Measurements from ENCODE around the gene CAD. TPM values are rescaled to one million over a fixed set of nuclear protein-coding genes. Genes with fewer than 3 reads are reported as not detected.
A peak's percentile ranks its signal among the peaks of the same experiment; 100 is the strongest.

CAD gene
- total RNA-seq (2014; rRNA removed; shearing (Covaris generic)): 23.9 and 27.7 TPM in 2 replicates
- 17.1 and 19.2 TPM in 2 replicates for polyA plus RNA-seq (2016; fragmentation: Nextera tagmentation; extraction: Ambion mirVana)

GRCh38 chr2:27217173-27218121 lies at the start of gene CAD:
Gene CAD, plus strand, starts transcription at chr2:27217369. Its CDS starts 183 bp downstream, at chr2:27217552.
- no peak for TF ChIP-seq EZH2 (IDR thresholded peaks at IDR 0.05; ENCODE audit: insufficient read depth, poor library complexity, severe bottlenecking)
- no peak for TF ChIP-seq EZH2phosphoT487 (IDR thresholded peaks at IDR 0.05; ENCODE audit: insufficient read depth, low read depth)
- H3K9ac ChIP-seq: peak within 1 kb of the TSS; percentile 85
- H4K20me1 ChIP-seq (ENCODE audit: insufficient read depth): no peaks in the 10 kb centered on the region
- peaks cover 10% of the 10 kb centered on the region for H3K36me3 ChIP-seq (ENCODE audit: low read depth)
- peak within 1 kb of the TSS; percentile 88 for H3K4me2 ChIP-seq (ENCODE audit: unreplicated experiment)
- peaks cover 11% of the 10 kb centered on the region for H3K4me1 ChIP-seq (ENCODE audit: insufficient read depth)
- H3K4me3 ChIP-seq: peak within 1 kb of the TSS; percentile 81
- 0% methylated on average over 40 to 66 of the region's 72 CpGs for WGBS, 2 experiments (ENCODE audit: low coverage in 1 of 2, low lambda C conversion rate in 2 of 2, missing lambda C conversion rate in 2 of 2)
- DNase-seq: peak; percentile 97
- peaks cover 42% of the 10 kb centered on the region for H3K79me2 ChIP-seq (ENCODE audit: insufficient read depth)
- in situ Hi-C loops (cut with MboI): no loop called here
- peak within 1 kb of the TSS; percentile 80 for H2AFZ ChIP-seq
- H3K27me3 ChIP-seq (replicated peaks; ENCODE audit: insufficient read depth): no peaks in the 10 kb centered on the region
- no peaks in the 10 kb centered on the region for H3K9me2 ChIP-seq (ENCODE audit: insufficient read depth)
- H3K27ac ChIP-seq: peak within 1 kb of the TSS; percentile 47
- no peaks in the 10 kb centered on the region for H3K9me3 ChIP-seq (ENCODE audit: low read depth)
- H3F3A ChIP-seq (ENCODE audit: insufficient read depth): peaks cover 15% of the 10 kb centered on the region; the same call in 1 of the 2 replicates

DNA sequence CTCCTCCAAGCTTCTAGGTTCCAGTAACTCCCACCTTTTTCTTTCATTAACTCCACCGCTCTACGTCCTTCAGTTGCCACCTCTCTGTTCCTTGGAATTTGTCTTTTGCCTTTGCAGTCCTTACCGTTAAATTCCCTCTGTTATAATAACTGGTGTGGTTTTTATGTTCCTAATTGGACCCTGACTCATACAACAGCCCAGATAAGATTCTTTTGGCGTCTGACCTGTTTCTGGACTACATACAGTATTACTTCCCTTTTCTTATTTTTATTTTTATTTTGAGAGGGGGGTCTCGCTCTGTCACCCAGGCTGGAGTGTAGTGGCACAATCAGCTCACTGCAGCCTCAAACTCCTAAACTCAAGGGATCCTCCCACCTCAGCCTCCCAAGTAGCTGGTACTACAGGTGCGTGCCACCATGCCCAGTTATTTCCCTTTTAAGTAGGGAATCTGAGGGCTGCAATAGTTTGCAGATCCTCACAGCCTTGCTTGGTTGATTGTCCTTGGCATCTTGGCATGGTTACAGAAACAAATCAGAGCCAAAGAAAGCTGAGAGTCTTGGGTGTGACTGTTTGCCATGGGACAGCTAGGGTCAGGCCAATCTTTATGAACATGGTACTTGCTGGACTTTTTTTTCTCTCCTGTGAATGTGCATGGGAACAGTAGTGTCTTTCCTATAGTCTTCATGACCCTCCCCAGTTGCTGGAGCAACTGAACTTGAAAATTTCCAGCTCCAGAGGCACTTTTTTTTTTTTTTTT lies 46.4 kb upstream of the CAD start:
- DNase-seq: no peak

GRCh38 chr2:27171351-27171848 lies 45.8 kb upstream of the CAD start:
- no peaks in the 10 kb centered on the region for H3K9me2 ChIP-seq (ENCODE audit: insufficient read depth)
- in situ Hi-C loops (cut with MboI): no loop called here
- no peak overlapping the region for H3K4me3 ChIP-seq
- no peaks in the 10 kb centered on the region for H3F3A ChIP-seq (ENCODE audit: insufficient read depth)
- peaks cover 51% of the 10 kb centered on the region for H3K27me3 ChIP-seq (replicated peaks; ENCODE audit: insufficient read depth)
- no peak overlapping the region for H3K4me2 ChIP-seq (ENCODE audit: unreplicated experiment)
- H3K79me2 ChIP-seq (ENCODE audit: insufficient read depth): no peaks in the 10 kb centered on the region
- no peaks in the 10 kb centered on the region for H3K36me3 ChIP-seq (ENCODE audit: low read depth)
- no peak overlapping the region for H2AFZ ChIP-seq
- WGBS, 2 experiments (ENCODE audit: low coverage in 1 of 2, low lambda C conversion rate in 2 of 2, missing lambda C conversion rate in 2 of 2): 44% methylated on average over 8 of the region's 8 CpGs
- H3K9ac ChIP-seq: no peak overlapping the region
- no peaks in the 10 kb centered on the region for H4K20me1 ChIP-seq (ENCODE audit: insufficient read depth)
- no peaks in the 10 kb centered on the region for H3K9me3 ChIP-seq (ENCODE audit: low read depth)
- H3K27ac ChIP-seq: no peak overlapping the region
- H3K4me1 ChIP-seq (ENCODE audit: insufficient read depth): no peaks in the 10 kb centered on the region
- TF ChIP-seq EZH2phosphoT487 (IDR thresholded peaks at IDR 0.05; ENCODE audit: insufficient read depth, low read depth) (no peak), EZH2 (IDR thresholded peaks at IDR 0.05; ENCODE audit: insufficient read depth, poor library complexity, severe bottlenecking) (no peak)
- peak; percentile 19 for DNase-seq

More for the DNA sequence above, 46.4 kb upstream of the CAD start:
- TF ChIP-seq EZH2phosphoT487 (IDR thresholded peaks at IDR 0.05; ENCODE audit: insufficient read depth, low read depth) (no peak), EZH2 (IDR thresholded peaks at IDR 0.05; ENCODE audit: insufficient read depth, poor library complexity, severe bottlenecking) (no peak)
- in situ Hi-C loops (cut with MboI): no loop called here
- H3K4me2 ChIP-seq (ENCODE audit: unreplicated experiment): no peak overlapping the region
- no peak overlapping the region for H3K4me3 ChIP-seq
- H3K9me3 ChIP-seq (ENCODE audit: low read depth): no peaks in the 10 kb centered on the region
- no peaks in the 10 kb centered on the region for H3K79me2 ChIP-seq (ENCODE audit: insufficient read depth)
- no peaks in the 10 kb centered on the region for H3K9me2 ChIP-seq (ENCODE audit: insufficient read depth)
- no peak overlapping the region for H3K9ac ChIP-seq
- no peaks in the 10 kb centered on the region for H3K4me1 ChIP-seq (ENCODE audit: insufficient read depth)
- H3K36me3 ChIP-seq (ENCODE audit: low read depth): no peaks in the 10 kb centered on the region
- H3K27me3 ChIP-seq (replicated peaks; ENCODE audit: insufficient read depth): peaks cover 48% of the 10 kb centered on the region
- no peak overlapping the region for H2AFZ ChIP-seq
- no peak overlapping the region for H3K27ac ChIP-seq
- no peaks in the 10 kb centered on the region for H4K20me1 ChIP-seq (ENCODE audit: insufficient read depth)
- no peaks in the 10 kb centered on the region for H3F3A ChIP-seq (ENCODE audit: insufficient read depth)
- 77 to 89% methylated on average over 6 of the region's 6 CpGs for WGBS, 2 experiments (ENCODE audit: low coverage in 1 of 2, low lambda C conversion rate in 2 of 2, missing lambda C conversion rate in 2 of 2)

DNA sequence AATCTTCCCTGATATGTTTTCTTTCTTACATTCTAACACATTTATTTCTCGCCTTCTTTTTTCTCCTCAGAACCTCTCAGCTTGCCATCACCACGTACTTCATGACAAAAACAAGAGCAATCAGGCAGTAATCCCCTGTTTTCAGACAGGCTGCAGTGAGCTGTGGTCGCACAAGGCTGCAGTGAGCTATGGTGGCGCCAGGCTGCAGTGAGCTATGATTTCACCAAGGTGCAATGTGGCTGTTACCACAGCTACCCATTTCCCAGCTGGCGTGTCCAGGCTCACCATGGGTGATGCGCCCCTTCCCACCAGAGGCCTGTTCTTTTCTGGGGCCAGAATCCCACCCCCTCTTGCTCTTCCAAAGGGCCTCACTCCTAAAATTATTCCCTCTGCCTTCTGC lies 42.5 kb upstream of the CAD start:
- no peak overlapping the region for H2AFZ ChIP-seq
- WGBS, 2 experiments (ENCODE audit: low coverage in 1 of 2, low lambda C conversion rate in 2 of 2, missing lambda C conversion rate in 2 of 2): 63 to 70% methylated on average over 6 of the region's 6 CpGs
- H3F3A ChIP-seq (ENCODE audit: insufficient read depth): no peaks in the 10 kb centered on the region
- H3K9me3 ChIP-seq (ENCODE audit: low read depth): no peaks in the 10 kb centered on the region
- no peak overlapping the region for H3K9ac ChIP-seq
- no peaks in the 10 kb centered on the region for H4K20me1 ChIP-seq (ENCODE audit: insufficient read depth)
- H3K79me2 ChIP-seq (ENCODE audit: insufficient read depth): no peaks in the 10 kb centered on the region
- H3K27me3 ChIP-seq (replicated peaks; ENCODE audit: insufficient read depth): peaks cover 56% of the 10 kb centered on the region
- DNase-seq: peak; percentile 19
- H3K4me1 ChIP-seq (ENCODE audit: insufficient read depth): no peaks in the 10 kb centered on the region
- H3K4me3 ChIP-seq: no peak overlapping the region
- H3K36me3 ChIP-seq (ENCODE audit: low read depth): no peaks in the 10 kb centered on the region
- TF ChIP-seq EZH2phosphoT487 (IDR thresholded peaks at IDR 0.05; ENCODE audit: insufficient read depth, low read depth) (no peak), EZH2 (IDR thresholded peaks at IDR 0.05; ENCODE audit: insufficient read depth, poor library complexity, severe bottlenecking) (no peak)
- H3K4me2 ChIP-seq (ENCODE audit: unreplicated experiment): no peak overlapping the region
- in situ Hi-C loops (cut with MboI): no loop called here
- H3K27ac ChIP-seq: no peak overlapping the region
- no peaks in the 10 kb centered on the region for H3K9me2 ChIP-seq (ENCODE audit: insufficient read depth)

All from GM23248 (cell line).